GM18909 (cell line): ENCODE data around the gene ZP1.

Experiments
- ATAC-seq: cut with Tn5 transposase; IDR thresholded peaks from one replicate; pipeline ENCODE4 v1.9.1; 2021; ENCODE audit warnings: mild to moderate bottlenecking; ENCODE audit not compliant: unreplicated experiment, poor library complexity

The ZP1 gene

DNA sequence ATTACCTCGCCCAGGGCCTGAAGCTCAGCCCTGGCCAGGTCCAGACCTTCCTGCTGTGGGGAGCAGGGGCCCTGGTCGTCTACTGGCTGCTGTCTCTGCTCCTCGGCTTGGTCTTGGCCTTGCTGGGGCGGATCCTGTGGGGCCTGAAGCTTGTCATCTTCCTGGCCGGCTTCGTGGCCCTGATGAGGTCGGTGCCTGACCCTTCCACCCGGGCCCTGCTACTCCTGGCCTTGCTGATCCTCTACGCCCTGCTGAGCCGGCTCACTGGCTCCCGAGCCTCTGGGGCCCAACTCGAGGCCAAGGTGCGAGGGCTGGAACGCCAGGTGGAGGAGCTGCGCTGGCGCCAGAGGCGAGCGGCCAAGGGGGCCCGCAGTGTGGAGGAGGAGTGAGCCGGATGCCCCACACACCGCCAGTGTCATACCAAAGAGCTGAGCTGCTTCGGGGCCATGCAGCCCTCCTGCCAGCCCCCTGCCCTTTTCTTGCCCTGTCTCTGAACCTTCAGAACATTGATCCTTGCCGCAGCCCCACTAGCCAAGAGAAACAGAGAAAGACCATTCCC, 54.5 kb downstream of the ZP1 start:
- ATAC-seq = no peak

DNA sequence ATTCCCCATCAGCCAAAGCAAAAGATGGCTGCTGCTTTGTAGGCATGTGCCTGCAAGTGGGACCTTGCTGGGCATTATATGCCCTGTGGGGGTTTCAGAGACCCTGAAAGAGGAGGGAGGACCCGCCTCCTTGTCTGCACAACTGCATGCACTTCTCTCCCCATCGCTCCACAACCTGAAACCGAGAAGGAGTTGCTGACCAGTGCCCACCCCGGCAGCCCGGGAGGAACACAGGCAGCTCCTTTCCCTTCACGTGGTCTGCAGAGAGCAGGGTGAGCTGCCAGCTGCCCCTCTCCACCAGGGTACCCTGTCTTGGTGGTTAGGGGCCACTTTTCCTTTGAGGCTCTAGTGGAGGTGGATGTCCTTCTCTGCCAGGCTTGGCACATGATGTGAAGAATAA, 55.6 kb downstream of the ZP1 start:
- no peak for ATAC-seq

DNA sequence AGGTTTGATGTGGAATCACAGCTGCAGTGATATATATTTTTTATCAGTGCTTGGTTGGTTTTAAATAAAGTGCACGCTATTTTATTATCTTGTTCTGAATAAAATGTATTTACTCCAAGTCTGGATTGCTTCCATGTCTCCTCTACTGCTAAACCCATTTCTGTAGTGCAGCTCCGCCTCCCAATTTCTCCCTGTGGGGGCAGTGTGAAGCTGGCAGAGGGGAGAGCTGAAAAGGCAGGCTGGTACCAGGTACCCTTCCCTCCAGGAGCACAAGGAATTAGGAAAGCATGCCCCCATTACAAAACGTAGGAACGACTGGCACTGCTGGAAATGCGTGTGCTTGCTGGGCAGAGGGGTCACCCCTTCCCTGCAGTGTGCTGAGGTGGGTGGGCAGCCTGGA, 56.0 kb downstream of the ZP1 start:
- ATAC-seq = no peak

DNA sequence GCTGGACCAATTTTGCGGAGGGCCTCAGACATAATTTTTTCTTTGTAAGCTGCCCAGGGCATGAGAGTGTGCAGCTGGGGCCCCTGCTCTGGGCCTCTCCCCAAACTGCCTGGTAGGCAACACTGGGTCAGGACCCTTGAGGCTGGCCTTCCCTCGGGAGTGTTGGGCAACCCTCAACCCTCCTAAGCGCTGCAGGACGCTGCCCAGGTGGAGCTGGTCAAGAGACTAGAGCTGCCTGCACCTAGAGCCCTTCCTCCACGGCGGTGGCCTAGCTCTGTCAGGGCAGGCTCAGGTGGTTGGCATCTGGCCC, 56.4 kb downstream of the ZP1 start:
- ATAC-seq = no peak

DNA sequence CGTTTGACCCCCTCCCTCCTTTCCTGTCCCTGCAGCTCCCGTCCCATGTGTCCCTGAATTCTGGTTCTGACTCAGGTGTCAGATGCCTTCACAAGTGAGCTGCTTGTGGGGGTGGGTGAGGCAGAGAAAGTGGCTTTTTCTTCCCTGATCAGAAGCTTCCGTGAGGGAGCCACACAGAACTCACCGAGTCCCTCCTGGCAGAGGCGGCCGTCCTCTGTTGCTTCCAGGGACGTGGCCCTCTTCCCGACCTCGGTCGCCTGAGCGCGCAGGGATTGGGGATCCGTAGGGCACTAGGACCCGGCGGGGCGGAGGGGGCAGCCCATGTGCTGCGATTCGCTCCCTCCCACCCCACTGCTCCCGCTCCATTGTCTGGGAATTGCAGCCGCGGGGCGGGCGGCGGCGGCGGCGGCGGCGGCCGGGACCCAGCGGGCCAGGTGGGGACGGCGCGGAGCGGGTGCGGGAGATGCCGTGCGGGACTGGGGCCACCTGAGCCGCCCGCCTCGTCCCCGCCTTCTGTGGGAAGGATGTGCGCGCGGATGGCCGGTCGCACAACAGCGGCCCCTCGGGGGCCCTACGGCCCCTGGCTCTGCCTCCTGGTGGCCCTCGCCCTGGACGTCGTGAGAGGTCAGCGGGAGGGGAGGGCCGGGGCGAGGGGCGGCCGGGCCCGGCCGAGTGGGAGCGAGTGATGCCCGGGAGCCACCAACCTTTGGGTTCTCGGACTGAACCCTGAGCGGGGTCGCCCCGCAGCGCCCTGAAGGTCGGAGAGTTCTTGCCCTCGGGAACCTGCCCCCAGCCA, 57.0 kb downstream of the ZP1 start, which contains the start of gene TMEM132A:
TSS of gene TMEM132A (plus strand) at position 351 of the 796 bp plus-strand sequence. CDS start at position 525, 174 bp downstream.
- ATAC-seq = no peak
